ENCODE data around the gene SLC6A20. TPM values are rescaled to one million over a fixed set of nuclear protein-coding genes. Genes with fewer than 3 reads are reported as not detected.
A peak's percentile ranks its signal among the peaks of the same experiment; 100 is the strongest.

The SLC6A20 gene
- total RNA-seq, 1 donor from 2014 or later = 2.9 TPM

DNA sequence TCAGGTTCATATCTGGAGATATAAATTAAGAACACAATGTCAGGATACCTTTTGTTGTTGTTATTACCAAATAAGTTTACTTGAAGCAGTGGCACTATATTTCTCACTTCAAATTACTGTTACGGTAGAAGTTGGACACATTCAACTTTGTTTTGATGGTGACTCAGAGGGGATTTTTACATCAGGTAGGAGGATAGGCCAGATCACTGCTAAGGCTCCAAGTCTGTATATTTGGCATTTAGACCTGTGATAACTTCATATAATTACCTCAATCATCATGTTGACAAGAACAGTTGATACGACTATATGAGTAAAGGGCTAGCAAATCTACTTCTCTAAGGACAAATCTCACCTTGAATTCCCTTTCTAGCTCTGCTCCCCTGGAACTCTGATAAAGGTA is 30.0 kb upstream of the SLC6A20 start:
- no peak for TF ChIP-seq POLR2AphosphoS5 (IDR thresholded peaks at IDR 0.05; ENCODE audit: insufficient read depth in 1 of 2, low read depth in 1 of 2)
- no peak for TF ChIP-seq POLR2A (IDR thresholded peaks at IDR 0.05)
- TF ChIP-seq, protein P1, sequence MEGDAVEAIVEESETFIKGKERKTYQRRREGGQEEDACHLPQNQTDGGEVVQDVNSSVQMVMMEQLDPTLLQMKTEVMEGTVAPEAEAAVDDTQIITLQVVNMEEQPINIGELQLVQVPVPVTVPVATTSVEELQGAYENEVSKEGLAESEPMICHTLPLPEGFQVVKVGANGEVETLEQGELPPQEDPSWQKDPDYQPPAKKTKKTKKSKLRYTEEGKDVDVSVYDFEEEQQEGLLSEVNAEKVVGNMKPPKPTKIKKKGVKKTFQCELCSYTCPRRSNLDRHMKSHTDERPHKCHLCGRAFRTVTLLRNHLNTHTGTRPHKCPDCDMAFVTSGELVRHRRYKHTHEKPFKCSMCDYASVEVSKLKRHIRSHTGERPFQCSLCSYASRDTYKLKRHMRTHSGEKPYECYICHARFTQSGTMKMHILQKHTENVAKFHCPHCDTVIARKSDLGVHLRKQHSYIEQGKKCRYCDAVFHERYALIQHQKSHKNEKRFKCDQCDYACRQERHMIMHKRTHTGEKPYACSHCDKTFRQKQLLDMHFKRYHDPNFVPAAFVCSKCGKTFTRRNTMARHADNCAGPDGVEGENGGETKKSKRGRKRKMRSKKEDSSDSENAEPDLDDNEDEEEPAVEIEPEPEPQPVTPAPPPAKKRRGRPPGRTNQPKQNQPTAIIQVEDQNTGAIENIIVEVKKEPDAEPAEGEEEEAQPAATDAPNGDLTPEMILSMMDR (IDR thresholded peaks at IDR 0.05) = no peak
- H3K9me3 ChIP-seq = no peaks in the 10 kb centered on the region
- no peaks in the 10 kb centered on the region for H3K27me3 ChIP-seq
- no peaks in the 10 kb centered on the region for H3K4me1 ChIP-seq
- DNase-seq (ENCODE audit: extremely low spot score in 2 of 2) = no peak
- H3K27ac ChIP-seq = no peak overlapping the region
- H3K4me3 ChIP-seq = no peak overlapping the region
- intact Hi-C loops (cut with DNase I) = no loop called here
- H3K36me3 ChIP-seq = peaks cover 0 to 34% of the 10 kb centered on the region in 2 donors

DNA sequence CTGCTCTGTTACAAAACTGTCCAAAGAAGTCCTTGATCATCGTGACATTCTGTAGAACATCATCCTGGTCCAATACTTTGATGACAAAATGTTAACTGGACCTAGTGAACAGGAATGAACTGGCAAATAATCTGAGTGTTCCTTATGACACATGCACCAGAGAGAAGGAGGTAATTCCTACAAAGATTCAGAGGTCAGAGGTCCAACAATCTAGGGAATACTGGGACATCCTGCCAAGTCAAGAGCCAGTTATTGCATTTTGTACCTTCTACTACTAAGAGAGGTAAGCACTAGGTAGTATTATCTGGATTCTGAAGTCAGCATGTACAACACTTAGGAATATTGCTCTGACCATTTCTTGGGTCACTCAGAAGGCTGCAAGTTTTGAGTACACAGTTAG is 24.8 kb upstream of the SLC6A20 start:
- Histone ChIP-seq H3K4me1 (peaks cover 7% of the 10 kb centered on the region), H3K9me3 (no peaks in the 10 kb centered on the region), H3K27ac (no peak overlapping the region), H3K36me3 (peaks cover 0 to 23% of the 10 kb centered on the region in 2 donors), H3K4me3 (no peak overlapping the region), H3K27me3 (no peaks in the 10 kb centered on the region)
- intact Hi-C loops (cut with DNase I) = no loop called here
- TF ChIP-seq POLR2A (IDR thresholded peaks at IDR 0.05) = no peak
- no peak for TF ChIP-seq POLR2AphosphoS5 (IDR thresholded peaks at IDR 0.05; ENCODE audit: insufficient read depth in 1 of 2, low read depth in 1 of 2)
- TF ChIP-seq, protein P1 (IDR thresholded peaks at IDR 0.05) = no peak
- DNase-seq (ENCODE audit: extremely low spot score in 2 of 2) = no peak

DNA sequence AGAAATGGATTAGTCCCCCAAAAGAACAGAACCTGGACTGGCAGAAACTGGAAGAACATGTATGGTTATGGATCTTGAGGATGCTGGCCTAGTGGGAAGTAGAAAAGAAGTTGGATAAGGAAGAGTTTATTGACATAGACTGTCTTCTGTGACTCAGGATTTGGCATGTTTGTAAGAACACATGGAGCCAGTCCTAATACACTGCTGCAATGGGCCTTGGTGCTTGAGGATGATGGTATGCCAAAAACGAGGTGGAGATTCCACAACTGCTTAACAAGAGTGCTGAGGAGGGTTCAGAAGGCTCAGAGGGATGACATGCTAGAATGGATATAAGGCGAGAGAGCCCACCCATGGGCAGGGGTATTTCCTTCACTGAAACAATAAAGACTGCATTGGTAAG is 23.2 kb upstream of the SLC6A20 start:
- Histone ChIP-seq H3K36me3 (peaks cover 0 to 8% of the 10 kb centered on the region in 2 donors), H3K27me3 (no peaks in the 10 kb centered on the region), H3K4me1 (peaks cover 7% of the 10 kb centered on the region), H3K27ac (no peak overlapping the region), H3K9me3 (no peaks in the 10 kb centered on the region), H3K4me3 (no peak overlapping the region)
- DNase-seq (ENCODE audit: extremely low spot score in 2 of 2) = no peak
- intact Hi-C loops (cut with DNase I) = no loop called here
- TF ChIP-seq, protein P1 (IDR thresholded peaks at IDR 0.05) = no peak
- TF ChIP-seq POLR2AphosphoS5 (IDR thresholded peaks at IDR 0.05; ENCODE audit: insufficient read depth in 1 of 2, low read depth in 1 of 2) (no peak), POLR2A (IDR thresholded peaks at IDR 0.05) (no peak)

DNA sequence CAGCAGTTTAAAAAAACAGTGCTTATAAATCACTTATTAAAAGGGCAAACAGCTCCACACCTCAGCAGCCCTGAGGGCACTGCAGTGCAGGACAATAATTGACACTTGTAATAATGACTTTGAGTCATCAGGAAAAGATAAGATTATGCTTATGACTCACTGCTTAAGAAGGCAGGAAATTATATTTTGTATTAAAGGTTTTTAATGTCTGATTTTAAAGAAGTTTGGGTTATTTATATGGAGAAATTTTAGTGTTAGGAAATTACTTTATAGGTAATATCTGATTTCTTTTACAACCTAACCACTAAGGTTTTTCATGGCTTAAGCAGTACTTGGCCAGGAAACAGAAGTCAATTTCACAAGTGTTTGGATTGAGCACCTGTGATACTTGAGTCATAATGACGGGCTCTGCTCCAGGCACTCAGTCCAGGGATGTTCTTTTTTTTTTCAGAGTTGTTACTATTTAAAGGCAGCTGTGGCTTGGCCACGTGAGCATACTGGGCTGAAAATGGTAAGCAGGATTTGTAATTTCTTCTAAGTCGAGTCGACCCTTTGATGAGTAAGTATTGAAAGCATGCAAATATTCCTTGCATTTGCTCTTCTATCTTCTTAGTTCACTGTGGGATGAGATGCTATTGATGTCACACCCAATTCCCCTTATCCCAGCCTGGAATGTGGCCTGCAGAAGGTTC is 21.6 kb upstream of the SLC6A20 start:
- peak overlapping the region; percentile 43 for H3K27ac ChIP-seq
- TF ChIP-seq POLR2A (IDR thresholded peaks at IDR 0.05) (no peak), POLR2AphosphoS5 (IDR thresholded peaks at IDR 0.05; ENCODE audit: insufficient read depth in 1 of 2, low read depth in 1 of 2) (peak in 1 of 2 donors; percentile 93)
- TF ChIP-seq, protein P1 (IDR thresholded peaks at IDR 0.05) = no peak
- no peak overlapping the region for H3K4me3 ChIP-seq
- H3K4me1 ChIP-seq = peaks cover 7% of the 10 kb centered on the region
- H3K27me3 ChIP-seq = no peaks in the 10 kb centered on the region
- no peaks in the 10 kb centered on the region for H3K36me3 ChIP-seq
- intact Hi-C loops (cut with DNase I) = no loop called here
- no peak for DNase-seq (ENCODE audit: extremely low spot score in 2 of 2)
- no peaks in the 10 kb centered on the region for H3K9me3 ChIP-seq

DNA sequence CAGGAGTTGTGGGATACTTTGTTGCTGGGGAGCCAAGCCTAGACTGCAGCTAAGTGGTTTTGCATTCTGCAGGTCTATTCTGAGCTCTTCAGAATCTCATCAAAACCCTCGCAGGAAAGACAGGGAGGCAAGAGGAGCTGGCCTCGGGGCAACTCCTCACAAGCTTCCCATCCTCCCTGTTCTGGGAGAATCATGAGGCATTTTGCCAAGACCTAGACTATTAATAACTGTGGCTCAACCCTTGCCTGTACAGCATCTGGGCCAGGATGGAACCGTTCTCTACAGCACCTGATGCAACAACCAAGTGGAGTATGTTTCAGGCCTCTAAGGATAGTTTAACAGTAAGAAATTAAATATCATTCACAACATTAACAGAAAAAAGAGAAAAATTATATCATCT is 20.2 kb upstream of the SLC6A20 start:
- intact Hi-C loops (cut with DNase I) = no loop called here
- no peak for DNase-seq (ENCODE audit: extremely low spot score in 2 of 2)
- Histone ChIP-seq H3K4me1 (peaks cover 7% of the 10 kb centered on the region), H3K27ac (no peak overlapping the region), H3K27me3 (no peaks in the 10 kb centered on the region), H3K36me3 (no peaks in the 10 kb centered on the region), H3K4me3 (no peak overlapping the region), H3K9me3 (no peaks in the 10 kb centered on the region)
- TF ChIP-seq POLR2A (IDR thresholded peaks at IDR 0.05) (no peak), POLR2AphosphoS5 (IDR thresholded peaks at IDR 0.05; ENCODE audit: insufficient read depth in 1 of 2, low read depth in 1 of 2) (no peak)
- TF ChIP-seq, protein P1 (IDR thresholded peaks at IDR 0.05) = no peak
